Upper lobe of left lung (tissue), 4 donors: ENCODE results near the gene MRPL22.

Experiments
- CTCF ChIP-seq, 6 experiments: fragments of 450-650 bp in 4 of 6; fragments of 200-600 bp in 2 of 6; sonication (generic) in 2 of 6; IDR thresholded peaks; one replicate each; pipeline ENCODE4 v1.5.1; 2016 to 2019; ENCODE audit warnings: antibody characterized with exemption in 6 of 6
- EP300 ChIP-seq, 4 donors: sonication (generic); formaldehyde crosslinking; IDR thresholded peaks; one replicate each; pipeline ENCODE4 v1.5.1; 2017; ENCODE audit warnings: antibody characterized with exemption in 4 of 4, control low read depth in 2 of 4
- POLR2A ChIP-seq, 4 donors: fragments of 450-650 bp; IDR thresholded peaks; one replicate each; pipeline ENCODE4 v1.5.1; 2016 to 2017; ENCODE audit warnings: antibody characterized with exemption in 4 of 4, mild to moderate bottlenecking in 2 of 4
- POLR2AphosphoS5 ChIP-seq, 2 donors: sonication (generic); formaldehyde crosslinking; IDR thresholded peaks; one replicate each; pipeline ENCODE4 v1.5.1; 2017; ENCODE audit warnings: antibody characterized with exemption in 2 of 2

- no peak for TF ChIP-seq CTCF (IDR thresholded peaks at IDR 0.05)
- no peak for TF ChIP-seq EP300 (IDR thresholded peaks at IDR 0.05)
- TF ChIP-seq POLR2A (IDR thresholded peaks at IDR 0.05) = no peak
- TF ChIP-seq POLR2AphosphoS5 (IDR thresholded peaks at IDR 0.05) = no peak
These were observed 45.0 kb upstream of the MRPL22 start for GRCh38 chr5:154895606-154896561.
